ENCODE data around the gene CDK1. TPM values are rescaled to one million over a fixed set of nuclear protein-coding genes. Genes with fewer than 3 reads are reported as not detected.
A peak's percentile ranks its signal among the peaks of the same experiment; 100 is the strongest.

The CDK1 gene
- total and polyA plus RNA-seq, 5 donors from 2014 or later, result 2.1 to 7.8 (median 3.6) TPM

DNA sequence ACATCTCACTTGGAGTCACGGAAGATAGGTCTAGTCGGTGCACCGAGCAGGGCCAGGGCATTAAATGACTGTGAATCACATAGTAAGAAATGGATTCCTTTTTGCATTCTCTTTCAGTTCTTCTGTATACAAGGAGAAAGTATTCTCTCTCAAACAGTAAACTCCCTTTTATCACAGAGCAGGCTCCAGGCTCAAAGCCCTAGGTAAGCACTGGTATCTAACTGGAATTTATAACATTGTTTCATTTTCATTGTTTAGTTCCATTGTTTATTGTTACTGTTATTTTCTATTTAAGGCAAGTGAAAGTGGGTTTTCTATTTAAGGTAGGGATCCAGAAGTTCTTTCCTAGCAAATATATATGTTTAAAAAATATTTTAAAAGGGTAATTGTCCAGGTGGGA lies 44.1 kb upstream of the CDK1 start:
- H3K27ac Mint-ChIP-seq, result no peak overlapping the region
- peaks cover 21% of the 10 kb centered on the region for H3K4me1 ChIP-seq (ENCODE audit: control insufficient read depth, insufficient read depth, low read length, poor library complexity, severe bottlenecking)
- no peaks in the 10 kb centered on the region for H3K36me3 ChIP-seq (ENCODE audit: control insufficient read depth, insufficient read depth, low read length)
- no peaks in the 10 kb centered on the region for H3K36me3 Mint-ChIP-seq
- DNase-seq (no peak), ATAC-seq (ENCODE audit: low read depth in 2 of 2) (no peak)
- no peaks in the 10 kb centered on the region for H3K9me3 ChIP-seq (ENCODE audit: control insufficient read depth in 2 of 2, low read length in 2 of 2)
- H3K4me3 ChIP-seq (ENCODE audit: low read depth, low read length), result no peak overlapping the region
- H3K9me3 Mint-ChIP-seq, result peaks cover 0 to 2% (median 0%) of the 10 kb centered on the region in 7 donors
- peak overlapping the region in 2 of 4 donors; percentile 44 to 60 for H3K4me3 Mint-ChIP-seq
- peaks cover 41% of the 10 kb centered on the region for H3K27me3 ChIP-seq (ENCODE audit: control insufficient read depth, insufficient read depth, low read length)
- H3K27me3 Mint-ChIP-seq, result peaks cover 33% of the 10 kb centered on the region
- no peak overlapping the region for H3K27ac ChIP-seq (ENCODE audit: insufficient read depth, low read length, poor library complexity, severe bottlenecking)
- peaks cover 9 to 21% (median 14%) of the 10 kb centered on the region in 4 donors for H3K4me1 Mint-ChIP-seq

DNA sequence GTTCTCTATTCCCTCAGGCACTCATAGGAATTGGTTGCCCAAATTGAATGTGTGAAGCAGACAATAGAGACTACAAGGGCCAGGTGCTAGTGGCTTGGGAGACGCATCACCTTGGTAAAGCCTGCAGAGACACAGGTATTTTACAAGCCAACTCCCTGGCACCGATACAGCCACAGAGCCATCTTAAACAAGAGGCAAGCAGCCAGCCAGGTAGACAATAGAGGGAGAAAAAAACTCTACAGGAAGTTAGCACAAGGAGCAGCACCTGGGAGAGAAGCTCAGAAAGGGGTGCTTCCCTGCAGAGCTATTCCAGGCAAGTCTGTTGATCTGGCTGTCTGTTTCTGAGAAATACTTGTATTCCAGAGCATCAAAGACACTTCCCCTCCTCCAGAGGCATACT lies 43.0 kb upstream of the CDK1 start:
- Histone ChIP-seq H3K9me3 (ENCODE audit: control insufficient read depth in 2 of 2, low read length in 2 of 2) (no peaks in the 10 kb centered on the region), H3K4me1 (ENCODE audit: control insufficient read depth, insufficient read depth, low read length, poor library complexity, severe bottlenecking) (peaks cover 21% of the 10 kb centered on the region), H3K36me3 (ENCODE audit: control insufficient read depth, insufficient read depth, low read length) (no peaks in the 10 kb centered on the region), H3K4me3 (ENCODE audit: low read depth, low read length) (no peak overlapping the region), H3K27me3 (ENCODE audit: control insufficient read depth, insufficient read depth, low read length) (peaks cover 41% of the 10 kb centered on the region), H3K27ac (ENCODE audit: insufficient read depth, low read length, poor library complexity, severe bottlenecking) (no peak overlapping the region)
- Mint-ChIP-seq H3K4me3 (no peak overlapping the region), H3K27ac (no peak overlapping the region), H3K4me1 (peaks cover 9 to 16% (median 13%) of the 10 kb centered on the region in 4 donors), H3K36me3 (no peaks in the 10 kb centered on the region), H3K27me3 (peaks cover 26% of the 10 kb centered on the region), H3K9me3 (peaks cover 0 to 2% (median 0%) of the 10 kb centered on the region in 7 donors)
- DNase-seq (no peak), ATAC-seq (ENCODE audit: low read depth in 2 of 2) (no peak)

GRCh38 chr10:60737242-60737641 lies 41.0 kb upstream of the CDK1 start:
- no peak overlapping the region for H3K4me3 ChIP-seq (ENCODE audit: low read depth, low read length)
- no peaks in the 10 kb centered on the region for H3K36me3 ChIP-seq (ENCODE audit: control insufficient read depth, insufficient read depth, low read length)
- DNase-seq, result no peak
- H3K27me3 ChIP-seq (ENCODE audit: control insufficient read depth, insufficient read depth, low read length), result peaks cover 29% of the 10 kb centered on the region
- Mint-ChIP-seq H3K27ac (no peak overlapping the region), H3K4me3 (no peak overlapping the region), H3K4me1 (peaks cover 0 to 5% (median 3%) of the 10 kb centered on the region in 4 donors), H3K9me3 (no peaks in the 10 kb centered on the region), H3K27me3 (peaks cover 15% of the 10 kb centered on the region), H3K36me3 (no peaks in the 10 kb centered on the region)
- no peak overlapping the region for H3K27ac ChIP-seq (ENCODE audit: insufficient read depth, low read length, poor library complexity, severe bottlenecking)
- H3K9me3 ChIP-seq (ENCODE audit: control insufficient read depth in 2 of 2, low read length in 2 of 2), result no peaks in the 10 kb centered on the region
- ATAC-seq (ENCODE audit: low read depth in 2 of 2), result no peak
- H3K4me1 ChIP-seq (ENCODE audit: control insufficient read depth, insufficient read depth, low read length, poor library complexity, severe bottlenecking), result peaks cover 16% of the 10 kb centered on the region

- no peaks in the 10 kb centered on the region for H3K9me3 Mint-ChIP-seq
- ATAC-seq (ENCODE audit: low read depth in 2 of 2), result no peak
Observed at GRCh38 chr10:60739558-60739957, 38.7 kb upstream of the CDK1 start.

DNA sequence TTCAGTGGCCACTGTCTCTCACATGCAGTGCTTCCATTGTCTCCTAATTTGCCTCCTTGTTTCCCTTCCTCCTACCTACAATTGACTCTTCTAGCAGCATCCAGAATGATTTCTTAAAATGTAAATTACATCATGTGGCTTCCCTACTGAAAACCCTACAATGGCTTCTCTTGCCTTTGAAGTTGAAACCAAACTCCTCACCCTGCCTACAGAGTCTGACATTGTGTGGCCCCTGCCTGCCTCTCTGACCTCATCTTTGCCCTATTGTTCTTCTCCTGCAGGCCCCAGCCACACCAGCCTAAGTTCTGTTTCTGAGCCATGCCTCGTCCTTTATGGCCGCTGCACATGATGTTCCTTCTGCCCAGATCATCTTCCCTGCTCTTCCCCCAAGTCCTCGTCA lies 35.8 kb upstream of the CDK1 start:
- H3K9me3 Mint-ChIP-seq, result no peaks in the 10 kb centered on the region
- no peak overlapping the region for H3K27ac Mint-ChIP-seq
- Histone ChIP-seq H3K4me1 (ENCODE audit: control insufficient read depth, insufficient read depth, low read length, poor library complexity, severe bottlenecking) (no peaks in the 10 kb centered on the region), H3K27me3 (ENCODE audit: control insufficient read depth, insufficient read depth, low read length) (peaks cover 8% of the 10 kb centered on the region), H3K4me3 (ENCODE audit: low read depth, low read length) (no peak overlapping the region), H3K9me3 (ENCODE audit: control insufficient read depth in 2 of 2, low read length in 2 of 2) (no peaks in the 10 kb centered on the region), H3K27ac (ENCODE audit: insufficient read depth, low read length, poor library complexity, severe bottlenecking) (no peak overlapping the region), H3K36me3 (ENCODE audit: control insufficient read depth, insufficient read depth, low read length) (no peaks in the 10 kb centered on the region)
- H3K36me3 Mint-ChIP-seq, result no peaks in the 10 kb centered on the region
- H3K4me3 Mint-ChIP-seq, result no peak overlapping the region
- H3K27me3 Mint-ChIP-seq, result peaks cover 4% of the 10 kb centered on the region
- ATAC-seq (ENCODE audit: low read depth in 2 of 2) (no peak), DNase-seq (no peak)
- no peaks in the 10 kb centered on the region for H3K4me1 Mint-ChIP-seq

More at GRCh38 chr10:60739558-60739957, 38.7 kb upstream of the CDK1 start:
- Mint-ChIP-seq H3K4me1 (no peaks in the 10 kb centered on the region), H3K27ac (no peak overlapping the region), H3K36me3 (no peaks in the 10 kb centered on the region), H3K27me3 (peaks cover 4% of the 10 kb centered on the region), H3K4me3 (no peak overlapping the region)
- no peak for DNase-seq
- no peaks in the 10 kb centered on the region for H3K4me1 ChIP-seq (ENCODE audit: control insufficient read depth, insufficient read depth, low read length, poor library complexity, severe bottlenecking)
- no peaks in the 10 kb centered on the region for H3K36me3 ChIP-seq (ENCODE audit: control insufficient read depth, insufficient read depth, low read length)
- H3K9me3 ChIP-seq (ENCODE audit: control insufficient read depth in 2 of 2, low read length in 2 of 2), result no peaks in the 10 kb centered on the region
- no peak overlapping the region for H3K27ac ChIP-seq (ENCODE audit: insufficient read depth, low read length, poor library complexity, severe bottlenecking)
- no peak overlapping the region for H3K4me3 ChIP-seq (ENCODE audit: low read depth, low read length)
- H3K27me3 ChIP-seq (ENCODE audit: control insufficient read depth, insufficient read depth, low read length), result peaks cover 24% of the 10 kb centered on the region

DNA sequence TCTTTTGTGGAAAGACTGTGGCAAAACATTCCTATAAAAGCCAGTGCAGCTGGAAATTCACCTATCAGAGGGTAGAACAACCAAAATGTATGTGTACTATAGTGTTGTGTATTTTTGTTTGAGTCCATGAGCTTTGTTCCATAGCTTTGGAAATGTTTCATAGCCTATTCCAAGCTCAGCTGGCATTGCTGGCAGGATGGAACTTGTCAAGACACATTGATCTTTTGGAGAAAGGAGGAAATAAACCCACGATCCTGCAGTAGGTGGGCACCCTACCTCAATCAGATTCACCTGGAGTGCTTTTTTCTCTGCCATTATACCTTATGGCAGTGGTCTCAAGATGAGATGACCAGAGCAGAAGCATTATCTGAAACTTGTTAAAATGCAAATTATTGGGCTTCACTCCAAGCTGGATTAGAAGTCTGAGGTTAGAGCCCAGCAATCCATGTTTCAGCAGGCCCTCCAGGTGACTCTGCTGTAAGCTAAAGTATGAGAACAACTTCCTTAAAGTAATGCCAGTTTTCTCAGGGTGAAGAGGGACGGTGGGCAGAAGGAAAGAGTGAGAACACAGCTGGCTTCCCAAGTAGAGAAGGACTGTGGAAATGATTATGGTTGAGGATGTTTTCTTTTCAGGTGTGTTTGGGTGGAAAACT lies 30.3 kb upstream of the CDK1 start:
- no peak overlapping the region for H3K4me3 ChIP-seq (ENCODE audit: low read depth, low read length)
- ATAC-seq (ENCODE audit: low read depth in 2 of 2), result no peak
- H3K4me1 ChIP-seq (ENCODE audit: control insufficient read depth, insufficient read depth, low read length, poor library complexity, severe bottlenecking), result no peaks in the 10 kb centered on the region
- no peak overlapping the region for H3K27ac ChIP-seq (ENCODE audit: insufficient read depth, low read length, poor library complexity, severe bottlenecking)
- H3K27ac Mint-ChIP-seq, result no peak overlapping the region
- H3K27me3 Mint-ChIP-seq, result peaks cover 4% of the 10 kb centered on the region
- no peaks in the 10 kb centered on the region for H3K9me3 Mint-ChIP-seq
- DNase-seq, result no peak
- H3K27me3 ChIP-seq (ENCODE audit: control insufficient read depth, insufficient read depth, low read length), result peaks cover 9% of the 10 kb centered on the region
- H3K36me3 ChIP-seq (ENCODE audit: control insufficient read depth, insufficient read depth, low read length), result no peaks in the 10 kb centered on the region
- H3K4me1 Mint-ChIP-seq, result no peaks in the 10 kb centered on the region
- H3K4me3 Mint-ChIP-seq, result no peak overlapping the region
- no peaks in the 10 kb centered on the region for H3K9me3 ChIP-seq (ENCODE audit: control insufficient read depth in 2 of 2, low read length in 2 of 2)
- H3K36me3 Mint-ChIP-seq, result no peaks in the 10 kb centered on the region

DNA sequence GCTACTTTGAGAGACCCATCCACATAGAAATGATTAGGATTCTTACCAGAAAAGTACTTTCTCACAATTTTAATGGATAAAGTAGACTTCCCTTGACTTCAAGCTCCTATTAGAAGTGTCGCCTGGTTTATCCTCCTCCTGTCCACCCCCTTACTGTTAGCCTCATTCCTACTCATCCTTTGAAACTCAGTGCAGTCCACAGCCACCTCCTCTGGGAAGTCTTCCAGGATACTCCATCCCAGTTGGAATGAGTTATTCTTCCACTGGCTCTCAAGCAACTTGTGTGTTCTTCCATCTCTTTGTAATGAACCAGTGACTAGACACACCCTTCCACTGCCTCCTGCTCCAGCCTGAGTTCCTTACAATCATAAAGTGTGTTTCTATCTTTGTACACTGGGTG lies 25.1 kb upstream of the CDK1 start:
- no peak overlapping the region for H3K4me3 ChIP-seq (ENCODE audit: low read depth, low read length)
- H3K9me3 ChIP-seq (ENCODE audit: control insufficient read depth in 2 of 2, low read length in 2 of 2), result no peaks in the 10 kb centered on the region
- DNase-seq, result no peak
- peaks cover 7% of the 10 kb centered on the region for H3K27me3 ChIP-seq (ENCODE audit: control insufficient read depth, insufficient read depth, low read length)
- ATAC-seq (ENCODE audit: low read depth in 2 of 2), result no peak
- H3K36me3 ChIP-seq (ENCODE audit: control insufficient read depth, insufficient read depth, low read length), result no peaks in the 10 kb centered on the region
- H3K4me1 ChIP-seq (ENCODE audit: control insufficient read depth, insufficient read depth, low read length, poor library complexity, severe bottlenecking), result no peaks in the 10 kb centered on the region
- Mint-ChIP-seq H3K27me3 (peaks cover 15% of the 10 kb centered on the region), H3K36me3 (no peaks in the 10 kb centered on the region), H3K4me3 (no peak overlapping the region), H3K4me1 (no peaks in the 10 kb centered on the region), H3K9me3 (peaks cover 0 to 1% (median 0%) of the 10 kb centered on the region in 7 donors), H3K27ac (no peak overlapping the region)
- H3K27ac ChIP-seq (ENCODE audit: insufficient read depth, low read length, poor library complexity, severe bottlenecking), result no peak overlapping the region

GRCh38 chr10:60753817-60754216 lies 24.5 kb upstream of the CDK1 start:
- Histone ChIP-seq H3K36me3 (ENCODE audit: control insufficient read depth, insufficient read depth, low read length) (no peaks in the 10 kb centered on the region), H3K9me3 (ENCODE audit: control insufficient read depth in 2 of 2, low read length in 2 of 2) (no peaks in the 10 kb centered on the region), H3K27me3 (ENCODE audit: control insufficient read depth, insufficient read depth, low read length) (peaks cover 7% of the 10 kb centered on the region), H3K27ac (ENCODE audit: insufficient read depth, low read length, poor library complexity, severe bottlenecking) (no peak overlapping the region), H3K4me1 (ENCODE audit: control insufficient read depth, insufficient read depth, low read length, poor library complexity, severe bottlenecking) (no peaks in the 10 kb centered on the region), H3K4me3 (ENCODE audit: low read depth, low read length) (no peak overlapping the region)
- no peaks in the 10 kb centered on the region for H3K4me1 Mint-ChIP-seq
- no peak overlapping the region for H3K4me3 Mint-ChIP-seq
- no peak for DNase-seq
- H3K27me3 Mint-ChIP-seq, result peaks cover 13% of the 10 kb centered on the region
- H3K9me3 Mint-ChIP-seq, result peaks cover 0 to 1% (median 0%) of the 10 kb centered on the region in 7 donors
- no peak for ATAC-seq (ENCODE audit: low read depth in 2 of 2)
- H3K36me3 Mint-ChIP-seq, result no peaks in the 10 kb centered on the region
- no peak overlapping the region for H3K27ac Mint-ChIP-seq
